ENCODE results near the gene NAALADL2.
A peak's percentile ranks its signal among the peaks of the same experiment; 100 is the strongest.
"Not testable (repeated sequence)": the region's sequence is repeated elsewhere in the genome, so short reads cannot be mapped to it uniquely, and the experiment has no call there.

Gene NAALADL2

GRCh38 chr3:175075269-175075668 is 216.1 kb downstream of the NAALADL2 start:
- Histone ChIP-seq H3K4me1 (ENCODE audit: control insufficient read depth, insufficient read depth, low read length) (peaks cover 16% of the 10 kb centered on the region), H3K9ac (ENCODE audit: low read length) (no peak overlapping the region), H3K27me3 (replicated peaks; ENCODE audit: control insufficient read depth, insufficient read depth, low read length) (no peaks in the 10 kb centered on the region), H3K9me3 (ENCODE audit: control insufficient read depth, low read length) (no peaks in the 10 kb centered on the region), H3K36me3 (ENCODE audit: control insufficient read depth, insufficient read depth, low read length, severe bottlenecking) (no peaks in the 10 kb centered on the region), H3K4me3 (ENCODE audit: low read length) (no peak overlapping the region)
- DNase-seq (ENCODE audit: low read depth): peak; percentile 36

GRCh38 chr3:175077216-175077615 is 218.1 kb downstream of the NAALADL2 start:
- no peak overlapping the region for H3K9ac ChIP-seq (ENCODE audit: low read length)
- H3K4me3 ChIP-seq (ENCODE audit: low read length): no peak overlapping the region
- H3K27me3 ChIP-seq (replicated peaks; ENCODE audit: control insufficient read depth, insufficient read depth, low read length): no peaks in the 10 kb centered on the region
- no peaks in the 10 kb centered on the region for H3K36me3 ChIP-seq (ENCODE audit: control insufficient read depth, insufficient read depth, low read length, severe bottlenecking)
- no peaks in the 10 kb centered on the region for H3K9me3 ChIP-seq (ENCODE audit: control insufficient read depth, low read length)
- peaks cover 16% of the 10 kb centered on the region for H3K4me1 ChIP-seq (ENCODE audit: control insufficient read depth, insufficient read depth, low read length)
- DNase-seq (ENCODE audit: low read depth): no peak

GRCh38 chr3:175082631-175083030 is 223.5 kb downstream of the NAALADL2 start:
- Histone ChIP-seq H3K4me1 (ENCODE audit: control insufficient read depth, insufficient read depth, low read length) (no peaks in the 10 kb centered on the region), H3K27me3 (replicated peaks; ENCODE audit: control insufficient read depth, insufficient read depth, low read length) (no peaks in the 10 kb centered on the region), H3K36me3 (ENCODE audit: control insufficient read depth, insufficient read depth, low read length, severe bottlenecking) (no peaks in the 10 kb centered on the region), H3K9ac (ENCODE audit: low read length) (no peak overlapping the region), H3K9me3 (ENCODE audit: control insufficient read depth, low read length) (no peaks in the 10 kb centered on the region), H3K4me3 (ENCODE audit: low read length) (no peak overlapping the region)
- no peak for DNase-seq (ENCODE audit: low read depth)

GRCh38 chr3:175087128-175087527 is 228.0 kb downstream of the NAALADL2 start:
- not testable (repeated sequence) for H3K36me3 ChIP-seq (ENCODE audit: control insufficient read depth, insufficient read depth, low read length, severe bottlenecking); H3K27me3 ChIP-seq (replicated peaks; ENCODE audit: control insufficient read depth, insufficient read depth, low read length); H3K4me1 ChIP-seq (ENCODE audit: control insufficient read depth, insufficient read depth, low read length); DNase-seq (ENCODE audit: low read depth); H3K4me3 ChIP-seq (ENCODE audit: low read length); H3K9me3 ChIP-seq (ENCODE audit: control insufficient read depth, low read length); H3K9ac ChIP-seq (ENCODE audit: low read length)

GRCh38 chr3:175088766-175089380 is 229.7 kb downstream of the NAALADL2 start:
- no peak overlapping the region for H3K9ac ChIP-seq (ENCODE audit: low read length)
- H3K4me3 ChIP-seq (ENCODE audit: low read length): no peak overlapping the region
- H3K9me3 ChIP-seq (ENCODE audit: control insufficient read depth, low read length): no peaks in the 10 kb centered on the region
- H3K36me3 ChIP-seq (ENCODE audit: control insufficient read depth, insufficient read depth, low read length, severe bottlenecking): no peaks in the 10 kb centered on the region
- DNase-seq (ENCODE audit: low read depth): no peak
- H3K27me3 ChIP-seq (replicated peaks; ENCODE audit: control insufficient read depth, insufficient read depth, low read length): no peaks in the 10 kb centered on the region
- no peaks in the 10 kb centered on the region for H3K4me1 ChIP-seq (ENCODE audit: control insufficient read depth, insufficient read depth, low read length)

GRCh38 chr3:175091426-175092114 is 232.4 kb downstream of the NAALADL2 start:
- Histone ChIP-seq H3K4me3 (ENCODE audit: low read length) (no peak overlapping the region), H3K27me3 (replicated peaks; ENCODE audit: control insufficient read depth, insufficient read depth, low read length) (no peaks in the 10 kb centered on the region), H3K9me3 (ENCODE audit: control insufficient read depth, low read length) (no peaks in the 10 kb centered on the region), H3K36me3 (ENCODE audit: control insufficient read depth, insufficient read depth, low read length, severe bottlenecking) (no peaks in the 10 kb centered on the region), H3K4me1 (ENCODE audit: control insufficient read depth, insufficient read depth, low read length) (peaks cover 8% of the 10 kb centered on the region), H3K9ac (ENCODE audit: low read length) (no peak overlapping the region)
- DNase-seq (ENCODE audit: low read depth): no peak

GRCh38 chr3:175093748-175094147 is 234.6 kb downstream of the NAALADL2 start:
- H3K9me3 ChIP-seq (ENCODE audit: control insufficient read depth, low read length): no peaks in the 10 kb centered on the region
- no peaks in the 10 kb centered on the region for H3K36me3 ChIP-seq (ENCODE audit: control insufficient read depth, insufficient read depth, low read length, severe bottlenecking)
- no peaks in the 10 kb centered on the region for H3K27me3 ChIP-seq (replicated peaks; ENCODE audit: control insufficient read depth, insufficient read depth, low read length)
- peaks cover 8% of the 10 kb centered on the region for H3K4me1 ChIP-seq (ENCODE audit: control insufficient read depth, insufficient read depth, low read length)
- H3K4me3 ChIP-seq (ENCODE audit: low read length): no peak overlapping the region
- no peak for DNase-seq (ENCODE audit: low read depth)
- no peak overlapping the region for H3K9ac ChIP-seq (ENCODE audit: low read length)

GRCh38 chr3:175094344-175094743 is 235.2 kb downstream of the NAALADL2 start:
- H3K36me3 ChIP-seq (ENCODE audit: control insufficient read depth, insufficient read depth, low read length, severe bottlenecking): no peaks in the 10 kb centered on the region
- no peak overlapping the region for H3K9ac ChIP-seq (ENCODE audit: low read length)
- no peak overlapping the region for H3K4me3 ChIP-seq (ENCODE audit: low read length)
- H3K9me3 ChIP-seq (ENCODE audit: control insufficient read depth, low read length): no peaks in the 10 kb centered on the region
- no peaks in the 10 kb centered on the region for H3K27me3 ChIP-seq (replicated peaks; ENCODE audit: control insufficient read depth, insufficient read depth, low read length)
- H3K4me1 ChIP-seq (ENCODE audit: control insufficient read depth, insufficient read depth, low read length): peaks cover 8% of the 10 kb centered on the region
- no peak for DNase-seq (ENCODE audit: low read depth)

GRCh38 chr3:175098644-175099043 is 239.5 kb downstream of the NAALADL2 start:
- H3K36me3 ChIP-seq (ENCODE audit: control insufficient read depth, insufficient read depth, low read length, severe bottlenecking): no peaks in the 10 kb centered on the region
- no peaks in the 10 kb centered on the region for H3K27me3 ChIP-seq (replicated peaks; ENCODE audit: control insufficient read depth, insufficient read depth, low read length)
- no peak overlapping the region for H3K9ac ChIP-seq (ENCODE audit: low read length)
- DNase-seq (ENCODE audit: low read depth): no peak
- no peak overlapping the region for H3K4me3 ChIP-seq (ENCODE audit: low read length)
- no peaks in the 10 kb centered on the region for H3K9me3 ChIP-seq (ENCODE audit: control insufficient read depth, low read length)
- peaks cover 8% of the 10 kb centered on the region for H3K4me1 ChIP-seq (ENCODE audit: control insufficient read depth, insufficient read depth, low read length)

GRCh38 chr3:175102161-175102560 is 243.0 kb downstream of the NAALADL2 start:
- DNase-seq (ENCODE audit: low read depth): no peak
- H3K4me3 ChIP-seq (ENCODE audit: low read length): no peak overlapping the region
- H3K27me3 ChIP-seq (replicated peaks; ENCODE audit: control insufficient read depth, insufficient read depth, low read length): no peaks in the 10 kb centered on the region

GRCh38 chr3:175103298-175103697 is 244.2 kb downstream of the NAALADL2 start:
- no peak overlapping the region for H3K4me3 ChIP-seq (ENCODE audit: low read length)
- H3K9ac ChIP-seq (ENCODE audit: low read length): no peak overlapping the region
- DNase-seq (ENCODE audit: low read depth): no peak
- no peaks in the 10 kb centered on the region for H3K27me3 ChIP-seq (replicated peaks; ENCODE audit: control insufficient read depth, insufficient read depth, low read length)
- H3K4me1 ChIP-seq (ENCODE audit: control insufficient read depth, insufficient read depth, low read length): no peaks in the 10 kb centered on the region
- no peaks in the 10 kb centered on the region for H3K9me3 ChIP-seq (ENCODE audit: control insufficient read depth, low read length)
- H3K36me3 ChIP-seq (ENCODE audit: control insufficient read depth, insufficient read depth, low read length, severe bottlenecking): no peaks in the 10 kb centered on the region

More at GRCh38 chr3:175102161-175102560, 243.0 kb downstream of the NAALADL2 start:
- H3K9ac ChIP-seq (ENCODE audit: low read length): no peak overlapping the region
- no peaks in the 10 kb centered on the region for H3K4me1 ChIP-seq (ENCODE audit: control insufficient read depth, insufficient read depth, low read length)
- no peaks in the 10 kb centered on the region for H3K9me3 ChIP-seq (ENCODE audit: control insufficient read depth, low read length)
- H3K36me3 ChIP-seq (ENCODE audit: control insufficient read depth, insufficient read depth, low read length, severe bottlenecking): no peaks in the 10 kb centered on the region

Measured in adipocyte (in vitro differentiated cells).